Mesodermal cell (in vitro differentiated cells): ENCODE results near the gene USP1.

Experiments
- H3K27ac ChIP-seq: 2 replicates; pipeline ENCODE4 v1.7.0; 2013; ENCODE audit warnings: mild to moderate bottlenecking, low read depth, low read length, moderate library complexity; ENCODE audit not compliant: severe bottlenecking
- H3K36me3 ChIP-seq: 2 replicates; pipeline ENCODE4 v1.7.1; 2013; ENCODE audit warnings: mild to moderate bottlenecking, low read length, moderate library complexity; ENCODE audit not compliant: control insufficient read depth, insufficient read depth
- H3K4me1 ChIP-seq: one replicate; pipeline ENCODE4 v1.7.1; 2013; ENCODE audit warnings: mild to moderate bottlenecking, low read length; ENCODE audit not compliant: insufficient read depth, control insufficient read depth, poor library complexity, severe bottlenecking
- H3K4me3 ChIP-seq: 2 replicates; pipeline ENCODE4 v1.7.0; 2013; ENCODE audit warnings: low read length, control low read depth, mild to moderate bottlenecking; ENCODE audit not compliant: insufficient read depth, poor library complexity, severe bottlenecking; ENCODE audit errors: extremely low read depth
- H3K9me3 ChIP-seq: 2 replicates; pipeline ENCODE4 v1.7.1; 2013; ENCODE audit warnings: mild to moderate bottlenecking, low read length, moderate library complexity; ENCODE audit not compliant: control insufficient read depth
- WGBS, 2 experiments: methylation state at CpG; one replicate each; pipeline ENCODE4 v1.1.5; 2013; ENCODE audit warnings: missing lambda C conversion rate in 2 of 2; ENCODE audit not compliant: insufficient coverage in 2 of 2; 5-methylcytosine and 5-hydroxymethylcytosine counted together

The USP1 gene

DNA sequence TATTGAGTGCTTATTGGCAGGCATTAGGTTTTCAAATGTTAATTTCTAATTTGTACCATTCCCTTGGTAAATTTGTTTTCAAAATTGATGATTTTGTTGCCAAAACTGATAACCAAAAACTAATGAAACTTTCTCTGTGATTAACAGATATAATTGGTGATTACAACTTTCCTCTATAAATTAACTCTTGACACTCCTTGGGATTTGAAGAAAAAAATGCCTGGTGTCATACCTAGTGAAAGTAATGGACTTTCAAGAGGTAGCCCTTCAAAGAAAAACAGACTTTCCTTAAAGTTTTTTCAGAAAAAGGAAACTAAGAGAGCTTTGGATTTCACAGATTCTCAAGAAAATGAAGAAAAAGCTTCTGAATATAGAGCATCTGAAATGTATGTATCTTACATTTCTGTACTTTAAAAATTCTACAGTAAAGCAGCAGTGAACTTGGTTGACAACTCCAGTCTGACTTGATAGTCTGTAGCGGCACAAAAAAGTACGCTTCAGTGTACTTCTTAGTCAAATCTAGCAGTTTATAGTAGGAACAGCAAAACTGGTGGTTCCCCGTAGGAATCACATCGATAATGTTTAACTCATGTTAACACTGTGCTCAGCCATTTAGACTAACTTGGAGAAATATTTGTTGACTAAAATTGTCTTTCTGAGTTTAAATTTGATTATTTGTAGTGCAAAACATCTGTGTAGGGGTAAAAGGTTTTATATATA lies 3.0 kb downstream of the USP1 start:
- 97 to 100% methylated on average over 4 of the region's 4 CpGs for WGBS, 2 experiments
- peaks cover 6% of the 10 kb centered on the region for H3K4me1 ChIP-seq
- H3K36me3 ChIP-seq: peaks cover 36% of the 10 kb centered on the region
- H3K27ac ChIP-seq: no peak overlapping the region
- no peaks in the 10 kb centered on the region for H3K9me3 ChIP-seq
- H3K4me3 ChIP-seq: no peak overlapping the region

DNA sequence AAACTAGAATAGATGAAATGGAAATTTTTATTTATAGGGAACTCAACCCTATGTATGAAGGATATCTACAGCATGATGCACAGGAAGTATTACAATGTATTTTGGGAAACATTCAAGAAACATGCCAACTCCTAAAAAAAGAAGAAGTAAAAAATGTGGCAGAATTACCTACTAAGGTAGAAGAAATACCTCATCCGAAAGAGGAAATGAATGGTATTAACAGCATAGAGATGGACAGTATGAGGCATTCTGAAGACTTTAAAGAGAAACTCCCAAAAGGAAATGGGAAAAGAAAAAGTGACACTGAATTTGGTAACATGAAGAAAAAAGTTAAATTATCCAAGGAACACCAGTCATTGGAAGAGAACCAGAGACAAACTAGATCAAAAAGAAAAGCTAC lies 7.9 kb downstream of the USP1 start:
- Histone ChIP-seq H3K27ac (no peak overlapping the region), H3K36me3 (peaks cover 83% of the 10 kb centered on the region), H3K9me3 (no peaks in the 10 kb centered on the region), H3K4me3 (no peak overlapping the region), H3K4me1 (no peaks in the 10 kb centered on the region)
- WGBS, 2 experiments: 100% methylated on average over 1 of the region's 1 CpG; no CpG with 5 or more reads in 1 of the 2 experiments

DNA sequence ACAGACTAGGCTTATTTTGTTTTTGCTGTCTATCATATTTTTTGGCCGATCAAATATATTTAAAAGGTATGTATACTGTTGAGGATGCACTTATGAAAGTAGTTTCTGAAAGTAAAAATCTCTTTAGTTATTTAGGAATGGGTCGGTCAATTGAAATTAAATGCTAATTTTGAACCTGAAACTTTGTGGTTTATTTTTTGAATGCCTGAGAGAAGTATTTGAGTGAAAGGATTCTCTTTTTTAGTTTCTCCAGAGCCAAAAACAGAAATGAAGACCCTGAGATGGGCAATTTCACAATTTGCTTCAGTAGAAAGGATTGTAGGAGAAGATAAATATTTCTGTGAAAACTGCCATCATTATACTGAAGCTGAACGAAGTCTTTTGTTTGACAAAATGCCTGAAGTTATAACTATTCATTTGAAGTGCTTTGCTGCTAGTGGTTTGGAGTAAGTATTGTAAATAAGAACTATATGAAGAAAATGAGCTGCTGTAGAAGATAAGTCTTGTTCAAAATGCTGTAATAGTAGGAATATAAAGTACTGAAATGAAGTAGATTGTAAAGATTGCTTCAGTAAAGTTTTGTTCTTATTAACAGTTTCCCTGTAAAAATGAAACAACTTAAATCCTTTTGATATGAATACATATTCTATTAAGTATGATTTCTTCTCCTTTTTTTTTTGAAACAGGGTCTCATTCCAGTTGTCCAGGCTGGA lies 11.5 kb downstream of the USP1 start:
- Histone ChIP-seq H3K36me3 (peaks cover 89% of the 10 kb centered on the region), H3K9me3 (no peaks in the 10 kb centered on the region)
- 94 to 96% methylated on average over 2 to 3 of the region's 3 CpGs for WGBS, 2 experiments

DNA sequence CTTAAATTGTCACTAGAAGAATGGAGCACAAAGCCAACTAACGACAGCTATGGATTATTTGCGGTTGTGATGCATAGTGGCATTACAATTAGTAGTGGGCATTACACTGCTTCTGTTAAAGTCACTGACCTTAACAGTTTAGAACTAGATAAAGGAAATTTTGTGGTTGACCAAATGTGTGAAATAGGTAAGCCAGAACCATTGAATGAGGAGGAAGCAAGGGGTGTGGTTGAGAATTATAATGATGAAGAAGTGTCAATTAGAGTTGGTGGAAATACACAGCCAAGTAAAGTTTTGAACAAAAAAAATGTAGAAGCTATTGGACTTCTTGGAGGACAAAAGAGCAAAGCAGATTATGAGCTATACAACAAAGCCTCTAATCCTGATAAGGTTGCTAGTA lies 13.5 kb downstream of the USP1 start:
- no peaks in the 10 kb centered on the region for H3K9me3 ChIP-seq
- H3K36me3 ChIP-seq: peaks cover 87% of the 10 kb centered on the region
- H3K4me3 ChIP-seq: no peak overlapping the region
- no peaks in the 10 kb centered on the region for H3K4me1 ChIP-seq
- 95 to 100% methylated on average over 1 to 2 of the region's 2 CpGs for WGBS, 2 experiments
- H3K27ac ChIP-seq: no peak overlapping the region

More for the DNA sequence above, 11.5 kb downstream of the USP1 start:
- no peaks in the 10 kb centered on the region for H3K4me1 ChIP-seq
- no peak overlapping the region for H3K27ac ChIP-seq
- no peak overlapping the region for H3K4me3 ChIP-seq

DNA sequence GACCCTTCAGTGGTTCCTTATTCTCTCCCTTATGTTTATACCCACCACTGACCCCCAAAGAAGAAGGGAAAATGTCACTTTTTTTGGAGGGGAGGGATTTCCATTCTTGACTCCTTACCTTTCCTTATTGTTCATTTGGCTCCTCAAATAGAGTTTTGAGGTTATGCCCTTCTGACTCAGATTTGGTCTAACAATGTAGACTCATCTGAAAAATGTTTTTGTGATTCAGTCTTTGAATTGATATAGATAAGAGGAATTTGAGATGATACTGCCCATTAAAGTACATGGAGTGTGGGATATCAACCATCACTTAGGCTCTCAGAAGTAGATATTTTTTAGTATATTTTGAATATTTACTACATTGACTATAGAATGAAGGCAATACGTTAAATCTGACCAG lies 16.1 kb downstream of the USP1 start:
- H3K4me1 ChIP-seq: no peaks in the 10 kb centered on the region
- WGBS, 2 experiments: no CpG with 5 or more reads among the region's 1 CpG
- peaks cover 76% of the 10 kb centered on the region for H3K36me3 ChIP-seq
- no peaks in the 10 kb centered on the region for H3K9me3 ChIP-seq
- H3K27ac ChIP-seq: no peak overlapping the region
- H3K4me3 ChIP-seq: no peak overlapping the region

DNA sequence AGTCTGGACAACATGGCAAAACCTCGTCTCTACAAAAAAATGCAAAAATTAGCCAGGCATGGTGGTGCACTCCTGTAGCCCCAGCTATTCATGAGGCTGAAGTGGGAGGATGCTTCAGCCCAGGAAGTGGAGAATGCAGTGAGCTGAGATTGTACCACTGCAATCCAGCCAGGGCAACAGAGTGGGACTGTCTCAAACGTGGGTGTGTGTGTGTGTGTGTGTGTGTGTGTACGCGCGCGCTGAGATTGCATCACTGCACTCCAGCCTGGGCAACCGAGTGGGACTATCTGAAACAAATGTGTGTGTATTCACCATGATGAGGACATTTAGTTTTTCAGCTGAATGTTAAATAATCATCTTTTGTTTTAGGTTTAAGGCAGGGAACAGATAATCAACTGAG lies 21.1 kb downstream of the USP1 start:
- Histone ChIP-seq H3K9me3 (no peaks in the 10 kb centered on the region), H3K36me3 (peaks cover 34% of the 10 kb centered on the region), H3K4me1 (no peaks in the 10 kb centered on the region), H3K27ac (no peak overlapping the region), H3K4me3 (no peak overlapping the region)
- 81 to 89% methylated on average over 2 to 7 of the region's 7 CpGs for WGBS, 2 experiments

DNA sequence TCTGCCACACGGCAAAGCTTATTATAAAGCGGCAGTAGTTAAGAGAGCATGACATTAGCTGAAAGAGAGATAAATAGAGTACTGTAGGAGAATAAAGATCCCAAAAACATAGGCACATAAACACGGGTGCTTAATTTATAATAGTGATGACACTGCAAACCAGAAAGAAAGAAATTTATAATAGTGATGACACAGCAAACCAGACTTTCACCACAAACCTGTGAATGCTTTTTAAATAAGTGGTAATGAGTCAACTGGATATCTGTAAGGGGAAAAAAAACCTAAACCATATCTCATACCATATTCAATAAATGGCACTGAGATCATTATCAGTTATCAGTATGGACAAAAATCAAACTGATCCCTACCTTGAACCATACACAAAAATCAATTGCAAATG lies 25.5 kb downstream of the USP1 start:
- 92% methylated on average over 2 of the region's 3 CpGs; no CpG with 5 or more reads in 1 of the 2 experiments for WGBS, 2 experiments
- H3K4me3 ChIP-seq: no peak overlapping the region
- H3K4me1 ChIP-seq: no peaks in the 10 kb centered on the region
- H3K9me3 ChIP-seq: no peaks in the 10 kb centered on the region
- H3K36me3 ChIP-seq: peaks cover 26% of the 10 kb centered on the region
- no peak overlapping the region for H3K27ac ChIP-seq

DNA sequence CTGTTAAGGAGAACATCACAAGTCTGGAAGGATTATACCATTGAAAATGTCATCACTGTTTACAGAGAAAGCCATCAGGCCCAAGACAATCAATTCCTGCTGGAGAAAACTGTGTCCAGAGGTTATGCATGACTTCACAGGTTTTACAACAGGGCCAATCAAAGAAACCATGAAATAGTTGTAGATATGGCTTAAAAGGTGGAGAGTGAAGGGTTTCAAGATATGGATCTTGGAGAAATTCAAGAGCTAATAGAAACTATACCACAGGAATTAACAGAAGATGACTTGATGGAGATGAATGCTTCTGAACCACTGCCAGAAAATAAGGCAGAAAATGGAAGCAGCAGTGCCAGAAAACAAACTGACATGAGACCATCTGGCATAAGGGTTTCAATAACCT lies 30.2 kb downstream of the USP1 start:
- H3K4me1 ChIP-seq: no peaks in the 10 kb centered on the region
- H3K4me3 ChIP-seq: no peak overlapping the region
- H3K9me3 ChIP-seq: peaks cover 5% of the 10 kb centered on the region
- no peak overlapping the region for H3K27ac ChIP-seq
- peaks cover 58% of the 10 kb centered on the region for H3K36me3 ChIP-seq

DNA sequence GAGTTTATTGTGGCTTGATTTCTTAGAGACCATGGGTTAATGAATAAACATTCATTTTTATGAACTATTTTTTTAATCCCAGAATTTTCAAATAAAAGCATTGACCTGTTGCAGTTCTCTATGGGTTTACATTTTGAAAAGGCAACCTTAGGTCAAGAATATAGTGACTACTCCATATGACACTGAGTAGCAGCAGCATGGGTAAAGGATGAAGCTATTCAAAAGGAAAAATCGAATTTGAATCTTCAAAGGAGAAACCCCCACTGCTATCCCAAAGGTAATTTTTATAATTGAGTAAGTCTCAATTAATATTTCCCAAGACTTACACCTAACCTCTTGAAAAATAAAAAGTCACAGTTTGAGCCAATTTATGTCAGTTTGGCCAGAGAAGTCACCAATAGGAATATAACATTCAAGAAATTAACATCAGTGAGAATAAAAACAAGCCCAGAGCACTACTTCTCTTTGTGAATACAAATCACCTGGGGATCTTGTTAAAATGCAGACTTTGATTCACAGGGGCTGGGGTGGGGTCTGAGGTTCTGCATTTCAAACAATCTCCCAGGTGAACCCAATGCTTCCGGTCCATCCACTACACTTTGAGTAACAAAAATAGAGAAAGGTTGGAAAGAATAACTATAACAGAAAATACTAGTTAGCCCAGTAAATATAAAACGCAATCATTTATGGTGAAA lies 39.8 kb downstream of the USP1 start:
- WGBS, 2 experiments: no CpG with 5 or more reads among the region's 3 CpGs
- no peaks in the 10 kb centered on the region for H3K9me3 ChIP-seq
- H3K36me3 ChIP-seq: peaks cover 38% of the 10 kb centered on the region
- H3K27ac ChIP-seq: no peak overlapping the region
- H3K4me1 ChIP-seq: no peaks in the 10 kb centered on the region
- no peak overlapping the region for H3K4me3 ChIP-seq

DNA sequence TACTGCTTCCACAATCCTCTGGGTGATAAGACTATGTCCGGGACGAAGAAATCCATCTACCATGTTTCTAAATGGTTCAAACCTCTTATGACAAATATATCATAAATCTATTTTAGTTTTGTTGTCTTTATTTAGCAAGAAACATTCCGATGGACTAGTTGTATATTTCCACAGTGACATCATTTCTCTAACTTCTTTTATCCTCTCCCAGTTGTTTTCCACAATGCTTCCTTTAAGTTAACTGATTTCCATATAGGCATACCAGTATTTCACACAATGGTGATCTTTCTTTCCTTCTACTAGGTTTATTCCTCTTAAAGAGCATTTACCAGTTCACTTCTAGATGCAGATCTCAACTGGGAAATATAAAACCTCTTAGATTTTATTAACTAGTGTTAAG lies 44.8 kb downstream of the USP1 start:
- Histone ChIP-seq H3K27ac (no peak overlapping the region), H3K36me3 (peaks cover 2% of the 10 kb centered on the region), H3K9me3 (no peaks in the 10 kb centered on the region), H3K4me1 (no peaks in the 10 kb centered on the region), H3K4me3 (no peak overlapping the region)
- WGBS, 2 experiments: 100% methylated on average over 1 of the region's 3 CpGs
